CD4-positive, alpha-beta T cell (primary cell): ENCODE measurements around the gene LRIG1. TPM values are rescaled to one million over a fixed set of nuclear protein-coding genes. Genes with fewer than 3 reads are reported as not detected.

Experiments
- ATAC-seq: fragments of 200-7000 bp; cut with Tn5 transposase; one replicate; pipeline ENCODE4 v1.10.0; 2022; ENCODE audit warnings: mild to moderate bottlenecking; ENCODE audit not compliant: poor library complexity
- CTCF ChIA-PET: fragments of 350-600 bp; sonication (Branson Sonifier 250); formaldehyde crosslinking; loops from one replicate; lab custom pipeline; 2021; ENCODE audit warnings: antibody characterized with exemption, inconsistent platforms; lab: Charles Lee
- POLR2A ChIA-PET: fragments of 350-600 bp; sonication (Branson Sonifier 250); formaldehyde crosslinking; loops from one replicate; lab custom pipeline; 2021; ENCODE audit warnings: antibody characterized with exemption, inconsistent platforms; lab: Charles Lee
- DNase-seq, 14 experiments: peaks; one replicate each; pipeline ENCODE4 v3.0.0-alpha.2; 2013 to 2020; ENCODE audit warnings: mixed read lengths in 2 of 14
- H3K27ac ChIP-seq, 2 donors: one replicate each; pipeline versions ENCODE4 v1.5.1 to v1.7.0; 2013; ENCODE audit warnings: low read length in 2 of 2, low read depth in 1 of 2, mild to moderate bottlenecking in 1 of 2
- H3K27me3 ChIP-seq, 2 experiments: 1 replicate in 1 of 2; 2 replicates in 1 of 2; pipeline versions ENCODE4 v1.6.1 to v1.7.0; 2013; ENCODE audit warnings: low read length in 2 of 2, control low read depth in 1 of 2, mild to moderate bottlenecking in 1 of 2, moderate library complexity in 1 of 2; ENCODE audit not compliant: insufficient read depth in 2 of 2, control insufficient read depth in 1 of 2
- H3K36me3 ChIP-seq: one replicate; pipeline ENCODE4 v1.6.1; 2013; ENCODE audit warnings: low read length, control low read depth; ENCODE audit not compliant: insufficient read depth
- H3K4me1 ChIP-seq: one replicate; pipeline ENCODE4 v1.6.1; 2013; ENCODE audit warnings: low read length, control low read depth; ENCODE audit not compliant: insufficient read depth
- H3K4me3 ChIP-seq: one replicate; pipeline ENCODE4 v1.5.1; 2013; ENCODE audit warnings: mild to moderate bottlenecking, low read length, moderate library complexity
- H3K9me3 ChIP-seq, 2 experiments: 1 replicate in 1 of 2; 2 replicates in 1 of 2; pipeline versions ENCODE4 v1.6.1 to v1.7.0; 2013; ENCODE audit warnings: low read length in 2 of 2, mild to moderate bottlenecking in 2 of 2, control low read depth in 1 of 2, moderate library complexity in 1 of 2; ENCODE audit not compliant: control insufficient read depth in 1 of 2, insufficient read depth in 1 of 2
- H3K27ac Mint-ChIP-seq: one replicate; pipeline ENCODE4 v1.8.0; 2020; ENCODE audit warnings: mixed read lengths
- H3K27me3 Mint-ChIP-seq: one replicate; pipeline ENCODE4 v1.8.0; 2021; ENCODE audit warnings: mixed read lengths
- H3K36me3 Mint-ChIP-seq: one replicate; pipeline ENCODE4 v1.8.0; 2021; ENCODE audit warnings: low read depth, mixed read lengths
- H3K4me1 Mint-ChIP-seq: one replicate; pipeline ENCODE4 v1.8.0; 2021; ENCODE audit warnings: low read depth, mixed read lengths
- H3K4me3 Mint-ChIP-seq: one replicate; pipeline ENCODE4 v1.8.0; 2020; ENCODE audit warnings: mild to moderate bottlenecking, mixed read lengths
- H3K9me3 Mint-ChIP-seq: one replicate; pipeline ENCODE4 v1.8.0; 2020; ENCODE audit warnings: mixed read lengths
- CTCF ChIP-seq: fragments of 200-600 bp; IDR thresholded peaks from one replicate; pipeline ENCODE4 v1.8.0; 2022; ENCODE audit warnings: antibody characterized with exemption, mild to moderate bottlenecking
- intact Hi-C, 2 experiments: fragments of 100-400 bp; cut with DNase I in 1 of 2; cut with micrococcal nuclease in 1 of 2; formaldehyde crosslinking; loops; one replicate each; pipeline versions ENCODE4 v1.15.1 to v1.9.0; 2023 to 2025; cut with DNase I, micrococcal nuclease
- total RNA-seq, 174 experiments: library from RNA in 2 of 174; stranded (reverse) in 2 of 174; gene quantifications; one replicate each; pipeline ENCODE4 v1.2.3 and lab custom pipeline; 2021 to 2026

The LRIG1 gene
- total RNA-seq, 2 experiments from 2014 or later, result 30.1 to 33.1 TPM

- peak overlapping the region; percentile 58 for H3K4me3 ChIP-seq
- Mint-ChIP-seq H3K4me1 (peaks cover 66% of the 10 kb centered on the region), H3K4me3 (no peak overlapping the region), H3K9me3 (peaks cover 4% of the 10 kb centered on the region), H3K36me3 (peaks cover 93% of the 10 kb centered on the region), H3K27ac (peak overlapping the region; percentile 95), H3K27me3 (no peaks in the 10 kb centered on the region)
- no peak for TF ChIP-seq CTCF
- H3K9me3 ChIP-seq, result no peaks in the 10 kb centered on the region
- DNase-seq (peak in 1 of 14 experiments; percentile 22), ATAC-seq (no peak)
- H3K36me3 ChIP-seq, result peaks cover 35% of the 10 kb centered on the region
- POLR2A ChIA-PET, result interaction anchor here (0.7 to 1.8 kb wide), 3 partner anchors 91 to 400 kb away, joined by 3 to 6 read pairs (median 3); no protein-coding TSS in a partner anchor
- peaks cover 31% of the 10 kb centered on the region for H3K4me1 ChIP-seq
- intact Hi-C loops, result no loop called here
- CTCF ChIA-PET, result interaction anchor here (0.8 to 2.9 kb wide), 2 partner anchors 15 to 116 kb away, joined by 3 to 11 read pairs; no protein-coding TSS in a partner anchor
- peak overlapping the region; percentile 51 to 74 for H3K27ac ChIP-seq
- no peaks in the 10 kb centered on the region for H3K27me3 ChIP-seq
These were observed 107.9 kb downstream of the LRIG1 start for GRCh38 chr3:66392966-66393332.

- no peaks in the 10 kb centered on the region for H3K27me3 Mint-ChIP-seq
These were observed 108.3 kb downstream of the LRIG1 start for GRCh38 chr3:66392512-66392911.

GRCh38 chr3:66390013-66390412, 110.8 kb downstream of the LRIG1 start:
- Mint-ChIP-seq H3K27me3 (no peaks in the 10 kb centered on the region), H3K9me3 (peaks cover 4% of the 10 kb centered on the region), H3K4me3 (no peak overlapping the region), H3K27ac (no peak overlapping the region), H3K4me1 (peaks cover 63% of the 10 kb centered on the region), H3K36me3 (peaks cover 91% of the 10 kb centered on the region)
- Histone ChIP-seq H3K4me3 (no peak overlapping the region), H3K27me3 (no peaks in the 10 kb centered on the region), H3K4me1 (peaks cover 37% of the 10 kb centered on the region), H3K36me3 (peaks cover 28% of the 10 kb centered on the region), H3K9me3 (no peaks in the 10 kb centered on the region), H3K27ac (no peak overlapping the region)
- POLR2A ChIA-PET, result no interaction called here
- CTCF ChIA-PET, result no interaction called here
- DNase-seq (no peak), ATAC-seq (no peak)
- no peak for TF ChIP-seq CTCF
- intact Hi-C loops, result no loop called here

More at GRCh38 chr3:66392512-66392911, 108.3 kb downstream of the LRIG1 start:
- Mint-ChIP-seq H3K4me3 (peak overlapping the region; percentile 31), H3K36me3 (peaks cover 90% of the 10 kb centered on the region), H3K4me1 (peaks cover 66% of the 10 kb centered on the region), H3K27ac (peak overlapping the region; percentile 95), H3K9me3 (peaks cover 4% of the 10 kb centered on the region)
- H3K36me3 ChIP-seq, result peaks cover 31% of the 10 kb centered on the region
- intact Hi-C loops, result no loop called here
- H3K27me3 ChIP-seq, result no peaks in the 10 kb centered on the region
- TF ChIP-seq CTCF, result no peak
- ChIA-PET POLR2A (interaction anchor here (1.1 kb wide), 1 partner anchor 15 kb away, joined by 5 read pairs; no protein-coding TSS in a partner anchor), CTCF (no interaction called here)
- ATAC-seq (no peak), DNase-seq (peak in 1 of 14 experiments; percentile 17)
- H3K4me3 ChIP-seq, result peak overlapping the region; percentile 58
- H3K4me1 ChIP-seq, result peaks cover 31% of the 10 kb centered on the region
- peak overlapping the region; percentile 51 to 74 for H3K27ac ChIP-seq
- no peaks in the 10 kb centered on the region for H3K9me3 ChIP-seq
